ENCODE data around the gene PARVG.

The PARVG gene

DNA sequence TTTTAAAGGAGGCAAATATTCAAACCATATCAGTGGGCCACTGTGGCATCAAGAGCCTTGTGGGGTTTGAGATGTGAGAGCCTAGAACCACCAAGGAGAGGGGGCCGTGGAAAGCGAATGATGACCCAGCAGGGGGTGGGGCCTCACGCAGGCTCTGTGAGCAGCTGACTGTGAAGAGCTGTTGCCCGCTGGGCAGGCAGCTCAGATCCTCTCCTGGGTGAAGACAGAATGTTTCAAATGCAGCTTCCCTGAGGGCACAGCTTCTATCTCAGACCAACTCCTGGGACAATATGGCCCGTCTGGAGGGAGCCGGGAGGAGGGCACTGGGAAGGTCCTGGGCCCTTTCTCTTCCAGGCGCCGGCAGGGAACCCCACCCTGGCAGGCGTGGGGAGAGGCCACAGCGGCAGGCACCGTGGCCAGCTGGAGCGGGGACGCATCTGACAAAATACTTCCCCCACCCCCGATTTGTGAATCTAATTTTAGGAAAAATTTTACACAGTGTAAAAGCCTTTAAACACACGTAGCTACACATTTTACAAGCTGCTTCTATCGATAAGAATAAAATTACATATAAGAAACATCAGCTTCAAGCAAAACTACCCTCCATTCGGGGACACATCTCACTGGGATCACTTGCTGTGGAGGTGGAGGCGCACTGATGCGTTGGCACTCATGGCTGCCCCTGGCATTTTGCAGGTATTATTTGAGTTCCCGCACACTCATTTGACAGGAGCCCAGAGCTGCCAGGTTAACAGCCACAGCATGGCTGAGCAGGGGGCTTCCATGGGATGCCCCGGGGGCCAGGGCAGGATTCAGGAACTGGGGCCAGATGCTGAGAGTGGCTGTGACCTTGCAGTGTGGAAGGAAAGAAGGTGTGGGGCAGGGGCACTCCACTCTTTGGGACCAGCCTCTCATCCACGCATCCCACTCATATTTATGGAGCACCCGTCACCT lies 40.3 kb downstream of the PARVG start:
- Histone ChIP-seq H4K12ac (ENCODE audit: low read depth, low read length) (no peak overlapping the region), H3K79me2 (ENCODE audit: control insufficient read depth, insufficient read depth, low read length, poor library complexity) (no peaks in the 10 kb centered on the region), H3K27ac (ENCODE audit: low read depth, low read length) (no peak overlapping the region), H4K8ac (ENCODE audit: low read depth, low read length) (no peak overlapping the region), H3K14ac (ENCODE audit: low read length) (no peak overlapping the region), H3K79me1 (ENCODE audit: low read length) (no peaks in the 10 kb centered on the region), H3K9me3 (ENCODE audit: insufficient read depth, low read depth, low read length) (peaks cover 6% of the 10 kb centered on the region), H3K9ac (ENCODE audit: low read length) (no peak overlapping the region), H2AK5ac (ENCODE audit: low read length) (no peak overlapping the region), H3K18ac (ENCODE audit: low read length) (no peak overlapping the region), H3K27me3 (ENCODE audit: insufficient read depth, low read length) (no peaks in the 10 kb centered on the region), H3K4ac (ENCODE audit: low read depth, low read length) (no peak overlapping the region), H2BK12ac (ENCODE audit: low read length) (no peak overlapping the region), H2BK120ac (ENCODE audit: insufficient read depth, low read length, poor library complexity) (no peak overlapping the region), H3K23ac (ENCODE audit: low read length) (no peak overlapping the region), H3K36me3 (ENCODE audit: control insufficient read depth in 1 of 2, insufficient read depth in 2 of 2, low read length in 2 of 2) (no peaks in the 10 kb centered on the region), H4K91ac (ENCODE audit: low read depth, low read length) (no peak overlapping the region), H2BK5ac (ENCODE audit: low read depth, low read length, poor library complexity) (no peak overlapping the region), H3K4me1 (ENCODE audit: control insufficient read depth in 1 of 2, insufficient read depth in 2 of 2, low read length in 2 of 2) (no peaks in the 10 kb centered on the region), H3K4me2 (ENCODE audit: low read length) (no peak overlapping the region), H3K4me3 (ENCODE audit: low read depth, low read length) (no peak overlapping the region), H2AFZ (ENCODE audit: insufficient read depth, low read length, poor library complexity) (no peak overlapping the region)
- DNase-seq, result no peak
- no CpG with 5 or more reads among the region's 23 CpGs for WGBS (ENCODE audit: extremely low coverage, insufficient coverage, insufficient read length)

DNA sequence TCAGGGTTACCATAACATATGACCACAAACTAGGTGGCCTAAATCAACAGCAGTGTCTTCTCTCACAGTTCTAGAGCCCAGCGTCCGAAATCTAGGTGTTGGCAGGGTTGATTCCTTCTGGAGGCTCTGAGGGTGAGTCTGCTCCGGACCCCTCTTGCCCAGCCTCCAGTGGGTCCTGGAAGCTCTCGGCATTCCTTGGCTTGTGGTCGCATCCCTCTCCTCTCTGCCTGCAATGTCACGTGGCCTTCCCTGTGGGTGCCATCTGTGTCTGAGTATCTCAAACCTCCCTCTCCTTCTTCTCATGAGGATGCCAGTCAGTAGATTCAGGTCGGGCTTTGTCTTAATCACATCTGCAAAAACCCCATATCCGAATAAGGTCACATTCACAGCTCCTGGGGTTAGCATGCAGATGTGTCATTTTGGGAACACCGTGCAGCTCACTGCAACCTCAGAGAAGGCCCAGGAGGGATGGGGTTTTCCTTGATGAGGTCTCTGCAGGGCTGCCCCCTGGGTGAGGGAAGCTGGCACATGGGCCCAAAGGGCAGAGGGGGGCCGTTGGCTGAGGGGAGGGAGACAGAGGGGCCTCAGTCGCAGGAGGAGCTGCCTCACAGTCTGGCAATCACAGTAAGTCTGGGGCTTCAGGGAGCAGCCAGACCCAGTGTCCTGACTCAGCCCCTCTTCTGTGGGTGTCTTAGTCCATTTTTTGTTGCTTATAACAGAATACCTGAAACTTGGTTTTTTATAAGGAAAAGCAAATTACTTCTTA lies 41.2 kb downstream of the PARVG start:
- no peak overlapping the region for H2BK5ac ChIP-seq (ENCODE audit: low read depth, low read length, poor library complexity)
- H4K12ac ChIP-seq (ENCODE audit: low read depth, low read length), result no peak overlapping the region
- no peak overlapping the region for H3K4me3 ChIP-seq (ENCODE audit: low read depth, low read length)
- no peaks in the 10 kb centered on the region for H3K36me3 ChIP-seq (ENCODE audit: control insufficient read depth in 1 of 2, insufficient read depth in 2 of 2, low read length in 2 of 2)
- H3K4me2 ChIP-seq (ENCODE audit: low read length), result no peak overlapping the region
- no CpG with 5 or more reads among the region's 11 CpGs for WGBS (ENCODE audit: extremely low coverage, insufficient coverage, insufficient read length)
- H3K27me3 ChIP-seq (ENCODE audit: insufficient read depth, low read length), result no peaks in the 10 kb centered on the region
- no peak overlapping the region for H4K91ac ChIP-seq (ENCODE audit: low read depth, low read length)
- no peak overlapping the region for H3K18ac ChIP-seq (ENCODE audit: low read length)
- H3K14ac ChIP-seq (ENCODE audit: low read length), result no peak overlapping the region
- no peaks in the 10 kb centered on the region for H3K79me1 ChIP-seq (ENCODE audit: low read length)
- H2BK120ac ChIP-seq (ENCODE audit: insufficient read depth, low read length, poor library complexity), result no peak overlapping the region
- H3K9me3 ChIP-seq (ENCODE audit: insufficient read depth, low read depth, low read length), result peaks cover 6% of the 10 kb centered on the region
- no peak overlapping the region for H3K4ac ChIP-seq (ENCODE audit: low read depth, low read length)
- H3K79me2 ChIP-seq (ENCODE audit: control insufficient read depth, insufficient read depth, low read length, poor library complexity), result no peaks in the 10 kb centered on the region
- no peak overlapping the region for H2AFZ ChIP-seq (ENCODE audit: insufficient read depth, low read length, poor library complexity)
- no peak overlapping the region for H3K27ac ChIP-seq (ENCODE audit: low read depth, low read length)
- DNase-seq, result no peak
- no peak overlapping the region for H3K23ac ChIP-seq (ENCODE audit: low read length)
- no peak overlapping the region for H2BK12ac ChIP-seq (ENCODE audit: low read length)
- no peaks in the 10 kb centered on the region for H3K4me1 ChIP-seq (ENCODE audit: control insufficient read depth in 1 of 2, insufficient read depth in 2 of 2, low read length in 2 of 2)
- no peak overlapping the region for H2AK5ac ChIP-seq (ENCODE audit: low read length)
- H4K8ac ChIP-seq (ENCODE audit: low read depth, low read length), result no peak overlapping the region
- H3K9ac ChIP-seq (ENCODE audit: low read length), result no peak overlapping the region

DNA sequence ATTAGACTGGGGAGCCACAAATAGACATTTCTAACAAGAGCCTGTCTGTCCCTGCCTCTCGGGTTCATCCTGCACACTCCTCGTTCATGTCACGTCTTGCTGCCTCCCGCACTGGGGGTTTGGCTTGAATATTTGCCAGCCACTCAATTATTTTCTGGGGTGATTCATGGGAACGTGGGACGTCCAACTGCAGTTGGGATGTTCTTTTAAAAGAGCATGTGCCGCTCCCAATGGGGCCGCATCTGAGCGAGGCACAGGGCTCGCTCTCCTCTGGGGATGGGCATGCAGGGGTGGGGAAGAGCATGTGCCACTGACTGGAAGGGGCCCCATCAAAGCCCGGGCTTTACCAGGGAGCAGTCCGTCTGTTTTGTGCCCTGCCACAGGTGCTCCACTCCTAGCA lies 43.4 kb downstream of the PARVG start:
- Histone ChIP-seq H3K36me3 (ENCODE audit: control insufficient read depth in 1 of 2, insufficient read depth in 2 of 2, low read length in 2 of 2) (no peaks in the 10 kb centered on the region), H2BK120ac (ENCODE audit: insufficient read depth, low read length, poor library complexity) (no peak overlapping the region), H3K4me2 (ENCODE audit: low read length) (no peak overlapping the region), H4K91ac (ENCODE audit: low read depth, low read length) (no peak overlapping the region), H3K14ac (ENCODE audit: low read length) (no peak overlapping the region), H2AK5ac (ENCODE audit: low read length) (no peak overlapping the region), H3K27ac (ENCODE audit: low read depth, low read length) (no peak overlapping the region), H3K79me1 (ENCODE audit: low read length) (no peaks in the 10 kb centered on the region), H2BK12ac (ENCODE audit: low read length) (no peak overlapping the region), H2AFZ (ENCODE audit: insufficient read depth, low read length, poor library complexity) (no peak overlapping the region), H2BK5ac (ENCODE audit: low read depth, low read length, poor library complexity) (no peak overlapping the region), H3K79me2 (ENCODE audit: control insufficient read depth, insufficient read depth, low read length, poor library complexity) (no peaks in the 10 kb centered on the region), H3K4me3 (ENCODE audit: low read depth, low read length) (no peak overlapping the region), H3K23ac (ENCODE audit: low read length) (no peak overlapping the region), H3K4ac (ENCODE audit: low read depth, low read length) (no peak overlapping the region), H4K8ac (ENCODE audit: low read depth, low read length) (no peak overlapping the region), H3K9me3 (ENCODE audit: insufficient read depth, low read depth, low read length) (peaks cover 5% of the 10 kb centered on the region), H3K9ac (ENCODE audit: low read length) (no peak overlapping the region), H3K4me1 (ENCODE audit: control insufficient read depth in 1 of 2, insufficient read depth in 2 of 2, low read length in 2 of 2) (no peaks in the 10 kb centered on the region), H3K27me3 (ENCODE audit: insufficient read depth, low read length) (no peaks in the 10 kb centered on the region), H4K12ac (ENCODE audit: low read depth, low read length) (no peak overlapping the region), H3K18ac (ENCODE audit: low read length) (no peak overlapping the region)
- DNase-seq, result no peak
- no CpG with 5 or more reads among the region's 12 CpGs for WGBS (ENCODE audit: extremely low coverage, insufficient coverage, insufficient read length)

DNA sequence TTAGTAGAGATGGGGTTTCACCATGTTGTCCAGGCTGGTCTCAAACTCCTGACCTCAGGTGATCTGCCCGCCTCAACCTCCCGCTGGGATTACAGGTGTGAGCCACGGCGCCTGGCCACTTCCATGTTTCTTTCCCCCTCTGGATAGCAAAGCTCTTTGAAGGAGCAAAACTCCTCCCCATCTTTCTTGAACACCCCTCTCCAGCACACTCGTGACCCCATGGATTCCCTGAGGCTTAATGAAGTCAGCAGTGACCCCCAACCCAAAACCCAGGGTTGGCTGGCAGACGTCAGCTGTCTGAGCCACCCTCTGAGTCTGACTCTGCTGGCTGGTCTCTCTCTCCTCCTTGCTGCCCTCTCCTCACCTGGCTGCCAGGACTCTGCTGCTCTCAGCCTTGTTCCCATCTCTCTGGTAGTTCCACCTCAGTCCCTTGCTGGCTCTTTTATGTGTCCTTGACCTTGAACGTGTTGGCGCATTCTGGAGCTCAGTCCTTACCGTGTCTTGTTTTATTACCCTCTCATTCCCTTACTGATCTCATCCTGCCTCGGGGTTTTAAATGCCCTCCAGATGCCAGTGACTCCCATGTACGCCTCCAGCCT lies 44.5 kb downstream of the PARVG start:
- H4K12ac ChIP-seq (ENCODE audit: low read depth, low read length), result no peak overlapping the region
- no peak overlapping the region for H2BK12ac ChIP-seq (ENCODE audit: low read length)
- H3K27me3 ChIP-seq (ENCODE audit: insufficient read depth, low read length), result no peaks in the 10 kb centered on the region
- H3K36me3 ChIP-seq (ENCODE audit: control insufficient read depth in 1 of 2, insufficient read depth in 2 of 2, low read length in 2 of 2), result no peaks in the 10 kb centered on the region
- H3K79me1 ChIP-seq (ENCODE audit: low read length), result no peaks in the 10 kb centered on the region
- H3K79me2 ChIP-seq (ENCODE audit: control insufficient read depth, insufficient read depth, low read length, poor library complexity), result no peaks in the 10 kb centered on the region
- no CpG with 5 or more reads among the region's 11 CpGs for WGBS (ENCODE audit: extremely low coverage, insufficient coverage, insufficient read length)
- H3K9ac ChIP-seq (ENCODE audit: low read length), result no peak overlapping the region
- no peak overlapping the region for H2AK5ac ChIP-seq (ENCODE audit: low read length)
- H3K18ac ChIP-seq (ENCODE audit: low read length), result no peak overlapping the region
- DNase-seq, result no peak
- H2AFZ ChIP-seq (ENCODE audit: insufficient read depth, low read length, poor library complexity), result no peak overlapping the region
- no peak overlapping the region for H3K4me3 ChIP-seq (ENCODE audit: low read depth, low read length)
- H3K27ac ChIP-seq (ENCODE audit: low read depth, low read length), result no peak overlapping the region
- H4K8ac ChIP-seq (ENCODE audit: low read depth, low read length), result no peak overlapping the region
- no peak overlapping the region for H2BK5ac ChIP-seq (ENCODE audit: low read depth, low read length, poor library complexity)
- H3K4me2 ChIP-seq (ENCODE audit: low read length), result no peak overlapping the region
- H3K14ac ChIP-seq (ENCODE audit: low read length), result no peak overlapping the region
- peaks cover 5% of the 10 kb centered on the region for H3K9me3 ChIP-seq (ENCODE audit: insufficient read depth, low read depth, low read length)
- no peaks in the 10 kb centered on the region for H3K4me1 ChIP-seq (ENCODE audit: control insufficient read depth in 1 of 2, insufficient read depth in 2 of 2, low read length in 2 of 2)
- H3K23ac ChIP-seq (ENCODE audit: low read length), result no peak overlapping the region
- H4K91ac ChIP-seq (ENCODE audit: low read depth, low read length), result no peak overlapping the region
- no peak overlapping the region for H3K4ac ChIP-seq (ENCODE audit: low read depth, low read length)
- H2BK120ac ChIP-seq (ENCODE audit: insufficient read depth, low read length, poor library complexity), result no peak overlapping the region

Measured in trophoblast cell (in vitro differentiated cells and primary cell).